Measurements from ENCODE around the gene ALG1. TPM values are rescaled to one million over a fixed set of nuclear protein-coding genes. Genes with fewer than 3 reads are reported as not detected.

The ALG1 gene
- total RNA-seq, 1 donor from 2014 or later = 27.2 TPM

DNA sequence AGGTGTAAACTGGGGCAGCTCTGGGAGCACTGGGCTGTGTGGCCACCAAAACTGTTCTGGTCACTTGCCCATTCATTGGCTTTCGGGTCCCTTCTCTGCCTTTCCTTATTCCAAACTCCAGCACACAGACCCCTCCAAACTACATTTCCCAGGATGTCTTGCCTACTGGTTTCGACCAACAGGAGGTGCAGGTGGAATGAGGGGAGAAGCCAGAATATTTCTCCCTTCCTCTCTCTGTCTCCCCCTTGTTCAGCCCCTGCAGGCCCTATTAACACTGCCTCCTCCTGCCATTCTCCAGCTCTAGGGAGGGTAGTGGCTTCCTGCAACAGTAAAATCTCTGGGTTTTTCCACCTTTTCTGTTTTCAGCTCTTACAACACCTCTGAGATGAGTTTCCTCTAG lies 24.7 kb upstream of the ALG1 start:
- DNase-seq (ENCODE audit: low spot score in 2 of 2) = no peak
- intact Hi-C loops (cut with DNase I) = no loop called here
- H3K36me3 ChIP-seq = no peaks in the 10 kb centered on the region
- H3K4me1 ChIP-seq = no peaks in the 10 kb centered on the region
- H3K9me3 ChIP-seq = no peaks in the 10 kb centered on the region
- no peak overlapping the region for H3K27ac ChIP-seq
- TF ChIP-seq, protein P1, sequence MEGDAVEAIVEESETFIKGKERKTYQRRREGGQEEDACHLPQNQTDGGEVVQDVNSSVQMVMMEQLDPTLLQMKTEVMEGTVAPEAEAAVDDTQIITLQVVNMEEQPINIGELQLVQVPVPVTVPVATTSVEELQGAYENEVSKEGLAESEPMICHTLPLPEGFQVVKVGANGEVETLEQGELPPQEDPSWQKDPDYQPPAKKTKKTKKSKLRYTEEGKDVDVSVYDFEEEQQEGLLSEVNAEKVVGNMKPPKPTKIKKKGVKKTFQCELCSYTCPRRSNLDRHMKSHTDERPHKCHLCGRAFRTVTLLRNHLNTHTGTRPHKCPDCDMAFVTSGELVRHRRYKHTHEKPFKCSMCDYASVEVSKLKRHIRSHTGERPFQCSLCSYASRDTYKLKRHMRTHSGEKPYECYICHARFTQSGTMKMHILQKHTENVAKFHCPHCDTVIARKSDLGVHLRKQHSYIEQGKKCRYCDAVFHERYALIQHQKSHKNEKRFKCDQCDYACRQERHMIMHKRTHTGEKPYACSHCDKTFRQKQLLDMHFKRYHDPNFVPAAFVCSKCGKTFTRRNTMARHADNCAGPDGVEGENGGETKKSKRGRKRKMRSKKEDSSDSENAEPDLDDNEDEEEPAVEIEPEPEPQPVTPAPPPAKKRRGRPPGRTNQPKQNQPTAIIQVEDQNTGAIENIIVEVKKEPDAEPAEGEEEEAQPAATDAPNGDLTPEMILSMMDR (IDR thresholded peaks at IDR 0.05) = no peak
- no peak overlapping the region for H3K4me3 ChIP-seq
- no peaks in the 10 kb centered on the region for H3K27me3 ChIP-seq

DNA sequence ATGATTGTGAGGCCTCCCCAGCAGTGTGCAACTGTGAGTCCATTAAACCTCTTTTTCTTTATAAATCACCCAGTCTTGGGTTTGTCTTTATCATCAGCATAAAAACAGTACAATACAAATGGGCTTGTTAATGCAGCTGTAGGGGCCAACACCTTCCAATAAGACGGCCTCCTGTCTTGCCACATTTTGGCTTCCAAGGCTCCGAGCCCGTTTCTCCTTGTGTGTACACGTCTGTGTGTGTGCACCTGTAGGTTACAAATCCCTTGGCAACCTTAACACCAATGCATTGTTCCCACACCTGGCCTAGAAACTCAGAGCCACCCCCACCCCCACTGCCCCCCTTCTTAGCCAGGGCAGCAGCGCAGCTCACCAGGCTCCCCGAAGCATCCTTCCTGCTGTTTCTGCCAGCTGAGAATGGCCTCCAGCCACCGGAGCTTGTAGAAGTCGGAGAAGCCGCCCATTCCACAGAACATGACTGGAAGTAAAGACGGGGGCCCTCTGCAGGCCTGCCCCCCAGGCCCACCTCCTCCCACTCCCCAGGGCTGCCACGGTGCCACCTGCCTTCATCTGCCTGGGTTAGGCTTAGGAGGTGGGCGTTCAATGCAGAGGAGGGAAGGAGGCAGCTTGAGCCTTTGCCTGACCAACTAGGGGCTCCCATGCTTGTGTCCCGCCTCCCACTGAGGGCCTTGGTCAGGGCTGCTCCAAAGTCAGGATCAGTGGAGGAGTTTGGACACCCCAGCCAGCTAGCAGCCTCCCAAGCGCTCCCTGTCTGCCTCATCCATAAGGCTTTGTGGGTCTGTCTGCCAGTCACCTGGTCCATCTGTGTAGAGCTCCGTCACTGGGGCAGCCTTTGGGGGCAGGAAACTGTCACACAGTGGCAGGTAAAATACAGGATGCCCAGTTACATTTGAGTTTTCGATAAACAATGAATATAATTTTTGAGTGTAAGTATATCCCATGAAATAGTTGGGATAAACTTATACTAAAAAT lies 16.5 kb upstream of the ALG1 start:
- Histone ChIP-seq H3K27me3 (no peaks in the 10 kb centered on the region), H3K36me3 (no peaks in the 10 kb centered on the region), H3K27ac (no peak overlapping the region), H3K4me1 (no peaks in the 10 kb centered on the region), H3K9me3 (no peaks in the 10 kb centered on the region), H3K4me3 (no peak overlapping the region)
- TF ChIP-seq, protein P1 (IDR thresholded peaks at IDR 0.05) = no peak
- intact Hi-C loops (cut with DNase I) = no loop called here
- no peak for DNase-seq (ENCODE audit: low spot score in 2 of 2)

DNA sequence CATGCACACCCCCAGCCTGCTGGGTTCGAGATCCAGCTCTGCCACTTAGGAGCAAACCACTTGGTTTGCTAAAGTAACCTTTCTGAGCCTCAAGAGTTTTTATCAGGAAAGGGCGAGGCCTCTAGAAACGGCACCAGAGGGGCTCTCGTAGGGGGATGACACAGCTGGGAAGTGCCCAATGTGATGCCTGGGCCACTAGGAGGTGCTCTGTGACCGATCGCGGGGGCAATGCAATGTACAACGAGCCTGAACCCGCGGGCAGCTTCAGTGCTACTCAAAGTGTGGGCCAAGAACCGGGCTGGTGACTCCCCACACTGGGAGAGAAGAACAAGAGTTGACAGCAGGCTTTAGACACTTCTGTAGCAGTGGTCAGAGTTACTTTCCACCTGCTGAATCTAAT lies 15.3 kb upstream of the ALG1 start:
- intact Hi-C loops (cut with DNase I) = no loop called here
- Histone ChIP-seq H3K27ac (no peak overlapping the region), H3K4me3 (no peak overlapping the region)

DNA sequence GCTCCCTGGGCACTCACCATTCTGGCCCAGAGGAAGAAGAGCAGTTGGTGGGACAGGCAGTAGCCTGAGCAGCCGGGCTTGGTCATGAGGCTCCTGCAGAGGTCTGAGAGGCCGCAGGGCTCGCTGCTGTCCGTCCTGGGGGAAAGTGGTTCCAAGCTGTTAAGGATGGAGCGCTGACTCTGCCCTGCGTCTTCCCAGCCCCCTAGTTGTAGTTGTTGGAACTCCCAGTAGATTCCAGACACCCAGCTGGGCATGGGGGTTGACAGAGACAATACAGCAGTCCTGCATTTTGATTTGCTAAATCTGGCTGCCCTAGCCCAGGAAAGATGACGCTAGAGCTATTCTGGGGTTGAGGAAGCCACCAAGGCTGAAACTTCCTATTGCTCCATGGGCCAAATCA lies 13.2 kb upstream of the ALG1 start:
- Histone ChIP-seq H3K36me3 (no peaks in the 10 kb centered on the region), H3K27ac (no peak overlapping the region), H3K9me3 (no peaks in the 10 kb centered on the region), H3K27me3 (no peaks in the 10 kb centered on the region), H3K4me1 (no peaks in the 10 kb centered on the region), H3K4me3 (no peak overlapping the region)
- no peak for DNase-seq (ENCODE audit: low spot score in 2 of 2)
- intact Hi-C loops (cut with DNase I) = no loop called here
- TF ChIP-seq, protein P1 (IDR thresholded peaks at IDR 0.05) = no peak

More for the DNA sequence above, 15.3 kb upstream of the ALG1 start:
- H3K4me1 ChIP-seq = no peaks in the 10 kb centered on the region
- DNase-seq (ENCODE audit: low spot score in 2 of 2) = no peak
- TF ChIP-seq, protein P1 (IDR thresholded peaks at IDR 0.05) = no peak
- no peaks in the 10 kb centered on the region for H3K36me3 ChIP-seq
- H3K9me3 ChIP-seq = no peaks in the 10 kb centered on the region
- no peaks in the 10 kb centered on the region for H3K27me3 ChIP-seq

DNA sequence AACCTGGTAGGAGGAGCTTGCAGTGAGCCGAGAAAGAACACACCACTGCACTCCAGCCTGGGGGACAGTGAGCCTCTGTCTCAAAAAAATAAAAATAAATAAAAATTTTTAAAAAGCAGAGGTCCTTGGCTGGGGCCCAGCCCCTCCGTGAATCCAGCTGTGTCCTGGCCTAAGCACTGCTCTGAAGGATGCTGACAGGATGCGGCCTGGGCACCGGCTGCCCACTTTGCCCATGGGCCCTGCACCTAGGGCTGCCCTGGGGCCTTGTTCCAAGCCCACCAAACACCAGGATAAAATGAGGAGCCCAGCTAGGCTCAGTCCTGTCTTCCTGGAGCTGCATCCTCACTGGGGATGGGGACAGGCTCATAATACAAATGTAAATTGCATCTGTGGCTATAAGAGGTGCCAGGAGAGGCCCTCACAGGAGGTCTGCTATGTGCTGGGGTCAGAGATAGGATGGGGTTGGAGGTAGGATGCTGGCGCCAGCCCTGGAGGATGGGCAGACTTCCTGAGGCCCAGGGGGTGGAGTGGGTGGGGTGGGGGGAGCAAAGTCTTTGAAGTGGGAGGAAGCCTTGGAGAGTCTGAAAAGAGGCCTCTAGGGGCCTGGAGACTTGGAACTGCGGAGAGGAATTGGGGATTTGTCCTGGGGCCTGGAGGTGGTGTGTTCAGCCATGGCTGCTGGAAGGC lies 12.1 kb upstream of the ALG1 start:
- Histone ChIP-seq H3K9me3 (no peaks in the 10 kb centered on the region), H3K27ac (no peak overlapping the region), H3K27me3 (no peaks in the 10 kb centered on the region), H3K4me3 (no peak overlapping the region), H3K4me1 (no peaks in the 10 kb centered on the region), H3K36me3 (no peaks in the 10 kb centered on the region)
- TF ChIP-seq, protein P1 (IDR thresholded peaks at IDR 0.05) = no peak
- DNase-seq (ENCODE audit: low spot score in 2 of 2) = no peak
- intact Hi-C loops (cut with DNase I) = no loop called here
